ENCODE results near the gene STARD9. TPM values are rescaled to one million over a fixed set of nuclear protein-coding genes. Genes with fewer than 3 reads are reported as not detected.
A peak's percentile ranks its signal among the peaks of the same experiment; 100 is the strongest.

STARD9 gene
- total and polyA plus RNA-seq, 9 of the 15 experiments (the other 6 are each of a cell fraction or from before 2014, with no cell fraction given): 0.45 to 6.0 (median 3.6) TPM

GRCh38 chr15:42737529-42738328 lies 162.3 kb downstream of the STARD9 start (continued):
- TF ChIP-seq MLLT1 (IDR thresholded peaks at IDR 0.05) (peak in 1 of 2 experiments; percentile 44; a peak in 1 of 4 replicates), ARID2 (IDR thresholded peaks at IDR 0.05) (peak; percentile 39; the same call in 1 of the 2 replicates), MAFG (tag; conservative IDR thresholded peaks at IDR 0.05) (0 out of 2 replicates have a peak, but pooled peaks have one; percentile 8), ARID1B (IDR thresholded peaks at IDR 0.05) (0 out of 2 replicates have a peak, but pooled peaks have one; percentile 12), ADNP (tag; IDR thresholded peaks at IDR 0.05) (no peak), SNIP1 (IDR thresholded peaks at IDR 0.05; ENCODE audit: low read depth) (0 out of 2 replicates have a peak, but pooled peaks have one; percentile 30), MCM3 (IDR thresholded peaks at IDR 0.05) (no peak), KLF10 (CRISPR knock-in tag; IDR thresholded peaks at IDR 0.05) (no peak), PTBP1 (IDR thresholded peaks at IDR 0.05; ENCODE audit: low read depth, low read length) (0 out of 2 replicates have a peak, but pooled peaks have one; percentile 42), PHF20 (IDR thresholded peaks at IDR 0.05; ENCODE audit: partially characterized antibody) (peak; percentile 32), RCOR1 (IDR thresholded peaks at IDR 0.05; ENCODE audit: borderline replicate concordance in 1 of 2, low read depth in 2 of 2, low read length in 2 of 2) (peak in 1 of 2 experiments; percentile 59; a peak in 1 of 4 replicates), NBN (IDR thresholded peaks at IDR 0.05; ENCODE audit: low read depth) (peak; percentile 74; the same call in 1 of the 2 replicates), LCOR (CRISPR knock-in tag; IDR thresholded peaks at IDR 0.05) (no peak), CBX1 (IDR thresholded peaks at IDR 0.05; ENCODE audit: low read depth) (peak; percentile 59; the same call in 1 of the 2 replicates), CC2D1A (IDR thresholded peaks at IDR 0.05) (peak; percentile 89), RAD21 (CRISPR knock-in tag; conservative IDR thresholded peaks at IDR 0.05 in 1 of 2, IDR thresholded peaks at IDR 0.05 in 1 of 2) (peak; percentile 15 to 65; a peak in 2 of 4 replicates), CEBPG (CRISPR knock-in tag; IDR thresholded peaks at IDR 0.05) (no peak), CEBPG (tag; conservative IDR thresholded peaks at IDR 0.05 in 1 of 2, IDR thresholded peaks at IDR 0.05 in 1 of 2) (no peak), SMARCA5 (IDR thresholded peaks at IDR 0.05) (peak; percentile 95), NFXL1 (CRISPR knock-in tag; IDR thresholded peaks at IDR 0.05) (no peak), ZMIZ1 (IDR thresholded peaks at IDR 0.05; ENCODE audit: low read depth in 2 of 2, low read length in 2 of 2) (no peak), HDAC1 (IDR thresholded peaks at IDR 0.05) (0 out of 4 replicates have a peak, but pooled peaks of 1 of the 2 experiments have one; percentile 33), LARP7 (IDR thresholded peaks at IDR 0.05) (0 out of 2 replicates have a peak, but pooled peaks have one; percentile 71)
